PC-3 (cell line): ENCODE results near the gene HERC6. TPM values are rescaled to one million over a fixed set of nuclear protein-coding genes. Genes with fewer than 3 reads are reported as not detected.
"Not testable (repeated sequence)": the region's sequence is repeated elsewhere in the genome, so short reads cannot be mapped to it uniquely, and the experiment has no call there.

Source experiments
- ATAC-seq: fragments of 200-7000 bp; cut with Tn5 transposase; 2 replicates; pipeline ENCODE4 v1.9.1; 2020; ENCODE audit warnings: mild to moderate bottlenecking, moderate library complexity
- BruUV-seq: library from RNA; stranded (reverse); fragments of 400-500 nt; replicated peaks from 2 replicates; lab custom pipeline; 2021; lab: Mats Ljungman, UMichigan
- CTCF ChIA-PET: fragments of 300-600 bp; sonication (Branson Sonifier 250); formaldehyde crosslinking; loops from one replicate; lab custom pipeline; 2022; ENCODE audit warnings: antibody characterized with exemption; lab: Charles Lee
- POLR2A ChIA-PET: fragments of 300-600 bp; sonication (Branson Sonifier 250); formaldehyde crosslinking; loops from one replicate; lab custom pipeline; 2022; ENCODE audit warnings: antibody characterized with exemption; ENCODE audit not compliant: unreplicated experiment; lab: Charles Lee
- DNase-seq: peaks from one replicate; pipeline ENCODE4 v3.0.0-alpha.2; 2015
- H2AFZ ChIP-seq: fragments of 300-600 bp; sonication (generic); 2 replicates; pipeline ENCODE4 v1.6.0; 2016; ENCODE audit warnings: antibody characterized with exemption, low read length
- H3F3A ChIP-seq: fragments of 300-600 bp; sonication (generic); one replicate; pipeline ENCODE4 v1.6.0; 2017; ENCODE audit warnings: antibody characterized with exemption, low read length, control low read depth, mild to moderate bottlenecking; ENCODE audit not compliant: unreplicated experiment
- H3K27ac ChIP-seq: fragments of 300-600 bp; sonication (generic); 2 replicates; pipeline ENCODE4 v1.5.1; 2016; ENCODE audit warnings: mild to moderate bottlenecking, low read length
- H3K27me3 ChIP-seq: fragments of 300-600 bp; sonication (generic); 2 replicates; pipeline ENCODE4 v1.6.1; 2016; ENCODE audit warnings: low read length, mixed read lengths
- H3K36me3 ChIP-seq: fragments of 300-600 bp; sonication (generic); 2 replicates; pipeline ENCODE4 v1.6.1; 2016; ENCODE audit warnings: low read depth, mixed run types, low read length, mixed read lengths
- H3K4me1 ChIP-seq: fragments of 300-600 bp; sonication (generic); 2 replicates; pipeline ENCODE4 v1.5.1; 2016; ENCODE audit warnings: low read length; ENCODE audit not compliant: insufficient read depth
- H3K4me2 ChIP-seq: fragments of 300-600 bp; sonication (generic); 2 replicates; pipeline ENCODE4 v1.6.0; 2016; ENCODE audit warnings: low read length
- H3K4me3 ChIP-seq: fragments of 300-600 bp; sonication (generic); 2 replicates; pipeline ENCODE4 v1.5.1; 2016; ENCODE audit warnings: mild to moderate bottlenecking, low read length, mixed read lengths
- H3K79me2 ChIP-seq: fragments of 300-600 bp; sonication (generic); 2 replicates; pipeline ENCODE4 v1.6.1; 2017; ENCODE audit warnings: low read length, mixed read lengths
- H3K9ac ChIP-seq: fragments of 300-600 bp; sonication (generic); 2 replicates; pipeline ENCODE4 v1.6.0; 2016; ENCODE audit warnings: mild to moderate bottlenecking, low read length
- H3K9me2 ChIP-seq: fragments of 300-600 bp; sonication (generic); replicated peaks from 2 replicates; pipeline ENCODE4 v1.6.1; 2016; ENCODE audit warnings: mixed run types, low read length, mixed read lengths
- H3K9me3 ChIP-seq: fragments of 300-600 bp; sonication (generic); 2 replicates; pipeline ENCODE4 v1.6.1; 2016; ENCODE audit warnings: low read length, mixed read lengths
- H4K20me1 ChIP-seq: fragments of 300-600 bp; sonication (generic); 2 replicates; pipeline ENCODE4 v1.6.1; 2016; ENCODE audit warnings: low read length, mixed read lengths
- EZH2 ChIP-seq: fragments of 300-600 bp; sonication (generic); IDR thresholded peaks from one replicate; pipeline ENCODE4 v1.6.1; 2017; ENCODE audit warnings: antibody characterized with exemption, mild to moderate bottlenecking, low read length; ENCODE audit not compliant: unreplicated experiment
- EZH2phosphoT487 ChIP-seq: fragments of 300-600 bp; sonication (generic); IDR thresholded peaks from 2 replicates; pipeline ENCODE4 v1.6.1; 2018; ENCODE audit warnings: mild to moderate bottlenecking, antibody characterized with exemption, low read length, borderline replicate concordance
- intact Hi-C: fragments of 100-400 bp; cut with micrococcal nuclease; formaldehyde crosslinking; loops from 2 replicates; pipeline ENCODE4 v1.9.0; 2023
- total RNA-seq: library from RNA; depleted of rRNA; stranded (reverse); fragments of >200 nt; gene quantifications from 2 replicates; pipeline ENCODE4 v1.2.3, GENCODE V29; 2014
- TF ChIP-seq, protein P1 (sequence below): fragments of 300-600 bp; sonication (generic); conservative IDR thresholded peaks from 2 replicates; pipeline ENCODE4 v1.5.1; 2017; ENCODE audit warnings: antibody characterized with exemption, low read depth, mild to moderate bottlenecking, low read length

Gene HERC6
- total RNA-seq, 1 experiment from 2014 or later: 4.8 TPM

DNA sequence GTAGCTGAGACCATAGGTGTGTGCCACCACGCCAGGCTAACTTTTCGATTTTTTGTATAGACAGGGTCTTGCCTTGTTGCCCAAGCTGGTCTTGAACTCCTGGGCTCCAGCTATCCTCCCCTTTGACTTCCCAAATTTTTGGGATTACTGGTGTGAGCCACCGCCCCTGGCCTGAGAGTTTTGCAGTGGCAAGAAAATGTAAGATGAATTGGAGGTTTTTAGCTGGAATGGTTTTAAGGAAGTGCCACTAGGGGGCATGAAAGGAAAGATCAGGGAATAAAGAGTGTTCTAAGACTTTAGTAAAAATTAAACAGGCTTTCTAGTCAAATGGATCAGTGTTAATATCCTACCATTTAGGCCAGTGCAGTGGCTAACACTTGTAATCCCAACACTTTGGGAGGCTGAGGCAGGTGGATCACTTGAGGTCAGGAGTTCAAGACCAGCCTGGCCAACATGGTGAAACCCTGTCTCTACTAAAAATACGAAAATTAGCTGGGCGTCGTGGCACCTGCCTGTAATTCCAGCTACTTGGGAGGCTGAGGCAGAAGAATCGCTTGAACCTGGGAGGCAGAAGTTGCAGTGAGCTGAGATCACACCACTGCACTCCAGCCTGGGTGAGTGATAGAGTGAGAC lies 9.4 kb upstream of the HERC6 start:
- TF ChIP-seq, protein P1, sequence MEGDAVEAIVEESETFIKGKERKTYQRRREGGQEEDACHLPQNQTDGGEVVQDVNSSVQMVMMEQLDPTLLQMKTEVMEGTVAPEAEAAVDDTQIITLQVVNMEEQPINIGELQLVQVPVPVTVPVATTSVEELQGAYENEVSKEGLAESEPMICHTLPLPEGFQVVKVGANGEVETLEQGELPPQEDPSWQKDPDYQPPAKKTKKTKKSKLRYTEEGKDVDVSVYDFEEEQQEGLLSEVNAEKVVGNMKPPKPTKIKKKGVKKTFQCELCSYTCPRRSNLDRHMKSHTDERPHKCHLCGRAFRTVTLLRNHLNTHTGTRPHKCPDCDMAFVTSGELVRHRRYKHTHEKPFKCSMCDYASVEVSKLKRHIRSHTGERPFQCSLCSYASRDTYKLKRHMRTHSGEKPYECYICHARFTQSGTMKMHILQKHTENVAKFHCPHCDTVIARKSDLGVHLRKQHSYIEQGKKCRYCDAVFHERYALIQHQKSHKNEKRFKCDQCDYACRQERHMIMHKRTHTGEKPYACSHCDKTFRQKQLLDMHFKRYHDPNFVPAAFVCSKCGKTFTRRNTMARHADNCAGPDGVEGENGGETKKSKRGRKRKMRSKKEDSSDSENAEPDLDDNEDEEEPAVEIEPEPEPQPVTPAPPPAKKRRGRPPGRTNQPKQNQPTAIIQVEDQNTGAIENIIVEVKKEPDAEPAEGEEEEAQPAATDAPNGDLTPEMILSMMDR: peak; percentile 63
- not testable (repeated sequence) for H3K79me2 ChIP-seq, H3K4me2 ChIP-seq, H3K27ac ChIP-seq, H3K4me1 ChIP-seq, H3K9me3 ChIP-seq, H3K36me3 ChIP-seq, BruUV-seq, H3F3A ChIP-seq, H4K20me1 ChIP-seq, H3K9ac ChIP-seq, H3K9me2 ChIP-seq, H3K27me3 ChIP-seq, H2AFZ ChIP-seq, H3K4me3 ChIP-seq
- intact Hi-C loops: loop anchor here (1.0 to 5.0 kb wide), 4 partner anchors 52 to 150 kb away; partner anchors contain the start of gene PPM1K
- ChIA-PET CTCF (interaction anchor here (1.2 kb wide), 1 partner anchor 146 kb away, joined by 6 read pairs; no protein-coding TSS in a partner anchor), POLR2A (interaction anchor here (0.7 kb wide), 1 partner anchor 60 kb away, joined by 4 read pairs; no protein-coding TSS in a partner anchor)
- ATAC-seq: peak; percentile 38; the same call in 1 of the 2 replicates
- DNase-seq: peak; percentile 64

DNA sequence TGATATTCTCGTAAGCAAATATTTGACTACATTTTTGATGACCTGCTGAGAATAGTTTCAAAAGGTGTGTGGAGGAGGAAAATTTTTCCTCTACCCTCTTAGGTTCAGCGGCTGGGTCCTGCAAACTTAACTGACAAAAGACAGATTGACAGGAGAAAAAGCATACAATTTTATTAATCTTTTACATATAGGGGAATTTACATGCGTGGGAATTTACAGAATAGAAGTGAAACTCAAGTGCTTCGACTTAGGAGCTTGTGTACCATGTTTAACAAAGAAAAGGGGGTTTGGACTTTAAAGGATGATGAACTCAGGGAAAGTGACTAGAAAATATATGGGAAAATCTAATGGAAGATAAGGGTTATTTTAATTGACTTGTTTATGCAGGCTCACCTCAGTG lies 2.5 kb downstream of the HERC6 start:
- intact Hi-C loops: no loop called here
- Histone ChIP-seq H3K27ac (no peak overlapping the region), H3K79me2 (no peaks in the 10 kb centered on the region), H3K4me2 (no peak overlapping the region), H3F3A (no peaks in the 10 kb centered on the region), H3K4me1 (no peaks in the 10 kb centered on the region), H3K9ac (no peak overlapping the region), H4K20me1 (no peaks in the 10 kb centered on the region), H2AFZ (no peak overlapping the region), H3K9me3 (no peaks in the 10 kb centered on the region), H3K27me3 (no peaks in the 10 kb centered on the region), H3K9me2 (no peaks in the 10 kb centered on the region), H3K36me3 (no peaks in the 10 kb centered on the region), H3K4me3 (no peak overlapping the region)
- ATAC-seq (no peak), DNase-seq (no peak)
- ChIA-PET POLR2A (no interaction called here), CTCF (no interaction called here)
- TSS peak; percentile 38 for BruUV-seq
- no peak for TF ChIP-seq EZH2
- TF ChIP-seq, protein P1: no peak
- no peak for TF ChIP-seq EZH2phosphoT487

DNA sequence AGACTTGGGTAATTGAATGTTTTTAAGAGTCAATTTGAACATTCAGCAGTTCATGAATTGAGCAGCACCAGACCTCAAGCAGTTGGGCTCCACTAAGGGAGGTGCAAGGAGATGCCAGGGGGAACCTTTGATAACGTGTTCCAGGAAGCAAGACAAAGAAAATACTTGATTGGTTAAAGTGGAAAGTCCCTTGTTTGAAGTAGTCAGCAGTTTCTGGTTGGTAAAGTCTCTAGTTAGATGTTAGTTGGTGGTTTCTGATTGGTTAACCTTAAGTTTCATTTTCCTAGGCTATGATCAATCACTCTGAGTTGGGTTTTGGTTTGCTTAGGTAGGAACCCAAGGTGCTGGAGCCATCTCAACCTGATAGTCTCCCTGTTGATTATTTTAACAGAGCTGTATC lies 4.0 kb downstream of the HERC6 start:
- CTCF ChIA-PET: no interaction called here
- no peaks in the 10 kb centered on the region for H3K27me3 ChIP-seq
- DNase-seq: no peak
- no peak overlapping the region for H3K27ac ChIP-seq
- H3K36me3 ChIP-seq: no peaks in the 10 kb centered on the region
- H3K4me3 ChIP-seq: no peak overlapping the region
- H4K20me1 ChIP-seq: no peaks in the 10 kb centered on the region
- no peak overlapping the region for H3K9ac ChIP-seq
- H3K4me1 ChIP-seq: no peaks in the 10 kb centered on the region
- no peak for ATAC-seq
- H3K9me2 ChIP-seq: no peaks in the 10 kb centered on the region
- no peaks in the 10 kb centered on the region for H3K79me2 ChIP-seq
- no peaks in the 10 kb centered on the region for H3F3A ChIP-seq
- POLR2A ChIA-PET: no interaction called here
- no peak overlapping the region for H3K4me2 ChIP-seq
- no TSS peak for BruUV-seq
- intact Hi-C loops: no loop called here
- TF ChIP-seq, protein P1: no peak
- TF ChIP-seq EZH2phosphoT487 (no peak), EZH2 (no peak)
- H2AFZ ChIP-seq: no peak overlapping the region
- no peaks in the 10 kb centered on the region for H3K9me3 ChIP-seq
